Activated CD4-positive, alpha-beta T cell treated with anti-CD3 and anti-CD28 coated beads, Interleukin-2, amount 10 ng/mL, durations not matched to agents 24 days and 14 days (primary cell): Measurements from ENCODE around the gene SPNS2. TPM values are rescaled to one million over a fixed set of nuclear protein-coding genes. Genes with fewer than 3 reads are reported as not detected.

Experiments
- DNase-seq: peaks from one replicate; pipeline ENCODE4 v3.0.0; 2022
- H3K27ac Mint-ChIP-seq: one replicate; pipeline ENCODE4 v1.8.0; 2022; ENCODE audit warnings: mild to moderate bottlenecking, mixed read lengths
- H3K27me3 Mint-ChIP-seq: one replicate; pipeline ENCODE4 v1.8.0; 2022; ENCODE audit warnings: mixed read lengths
- H3K36me3 Mint-ChIP-seq: one replicate; pipeline ENCODE4 v1.8.0; 2022; ENCODE audit warnings: low read depth, mild to moderate bottlenecking, mixed read lengths
- H3K4me1 Mint-ChIP-seq: one replicate; pipeline ENCODE4 v1.8.0; 2021; ENCODE audit warnings: mixed read lengths
- H3K4me3 Mint-ChIP-seq: one replicate; pipeline ENCODE4 v1.8.0; 2022; ENCODE audit warnings: mild to moderate bottlenecking, moderate library complexity, mixed read lengths
- H3K9me3 Mint-ChIP-seq: one replicate; pipeline ENCODE4 v1.8.0; 2021; ENCODE audit warnings: mixed read lengths
- intact Hi-C: fragments of 100-400 bp; cut with micrococcal nuclease; formaldehyde crosslinking; loops from one replicate; pipeline ENCODE4 v1.15.1; 2023
- total RNA-seq: library from RNA; stranded (reverse); gene quantifications from 2 replicates; pipeline ENCODE4 v1.2.3, GENCODE V29; 2022

Gene SPNS2
- total RNA-seq, 1 donor from 2014 or later = 0.28 TPM

- Mint-ChIP-seq H3K4me1 (peaks cover 2% of the 10 kb centered on the region), H3K27me3 (peaks cover 49% of the 10 kb centered on the region), H3K27ac (no peak overlapping the region), H3K36me3 (no peaks in the 10 kb centered on the region), H3K4me3 (peak overlapping the region; percentile 57), H3K9me3 (no peaks in the 10 kb centered on the region)
- intact Hi-C loops = no loop called here
- DNase-seq = no peak
Observed at GRCh38 chr17:4583782-4584100, 85.1 kb downstream of the SPNS2 start.

GRCh38 chr17:4584101-4584916, 85.6 kb downstream of the SPNS2 start, which contains the start of gene SMTNL2:
Gene SMTNL2, plus strand, starts transcription at chr17:4584529. Its CDS starts 77 bp downstream, at chr17:4584606.
- no peak within 1 kb of the TSS for H3K27ac Mint-ChIP-seq
- H3K4me1 Mint-ChIP-seq = peaks cover 2% of the 10 kb centered on the region
- H3K4me3 Mint-ChIP-seq = peak within 1 kb of the TSS; percentile 57
- peaks cover 49% of the 10 kb centered on the region for H3K27me3 Mint-ChIP-seq
- no peaks in the 10 kb centered on the region for H3K9me3 Mint-ChIP-seq
- intact Hi-C loops = no loop called here
- no peaks in the 10 kb centered on the region for H3K36me3 Mint-ChIP-seq
- no peak for DNase-seq

GRCh38 chr17:4584917-4585637, 86.4 kb downstream of the SPNS2 start:
- DNase-seq = no peak
- H3K36me3 Mint-ChIP-seq = no peaks in the 10 kb centered on the region
- H3K4me1 Mint-ChIP-seq = peaks cover 2% of the 10 kb centered on the region
- H3K27ac Mint-ChIP-seq = no peak overlapping the region
- peaks cover 49% of the 10 kb centered on the region for H3K27me3 Mint-ChIP-seq
- H3K4me3 Mint-ChIP-seq = no peak overlapping the region
- intact Hi-C loops = no loop called here
- no peaks in the 10 kb centered on the region for H3K9me3 Mint-ChIP-seq

GRCh38 chr17:4585638-4585994, 86.9 kb downstream of the SPNS2 start:
- Mint-ChIP-seq H3K27ac (no peak overlapping the region), H3K4me1 (peaks cover 2% of the 10 kb centered on the region), H3K27me3 (peaks cover 52% of the 10 kb centered on the region), H3K36me3 (no peaks in the 10 kb centered on the region), H3K9me3 (no peaks in the 10 kb centered on the region), H3K4me3 (no peak overlapping the region)
- no peak for DNase-seq
- intact Hi-C loops = no loop called here

GRCh38 chr17:4586043-4586442, 87.4 kb downstream of the SPNS2 start:
- peak overlapping the region; percentile 57 for H3K27ac Mint-ChIP-seq
- peaks cover 49% of the 10 kb centered on the region for H3K27me3 Mint-ChIP-seq
- H3K4me3 Mint-ChIP-seq = no peak overlapping the region
- intact Hi-C loops = no loop called here
- no peaks in the 10 kb centered on the region for H3K36me3 Mint-ChIP-seq
- DNase-seq = no peak
- peaks cover 2% of the 10 kb centered on the region for H3K4me1 Mint-ChIP-seq
- H3K9me3 Mint-ChIP-seq = no peaks in the 10 kb centered on the region

- no peaks in the 10 kb centered on the region for H3K36me3 Mint-ChIP-seq
- intact Hi-C loops = no loop called here
- H3K9me3 Mint-ChIP-seq = no peaks in the 10 kb centered on the region
- peaks cover 2% of the 10 kb centered on the region for H3K4me1 Mint-ChIP-seq
- H3K27ac Mint-ChIP-seq = no peak overlapping the region
- no peak overlapping the region for H3K4me3 Mint-ChIP-seq
- peaks cover 42% of the 10 kb centered on the region for H3K27me3 Mint-ChIP-seq
- DNase-seq = no peak
Observed at GRCh38 chr17:4587195-4587594, 88.5 kb downstream of the SPNS2 start.

- H3K27me3 Mint-ChIP-seq = peaks cover 37% of the 10 kb centered on the region
- H3K36me3 Mint-ChIP-seq = no peaks in the 10 kb centered on the region
- no peak overlapping the region for H3K27ac Mint-ChIP-seq
- no peak for DNase-seq
- intact Hi-C loops = no loop called here
- H3K4me1 Mint-ChIP-seq = peaks cover 2% of the 10 kb centered on the region
- no peak overlapping the region for H3K4me3 Mint-ChIP-seq
- H3K9me3 Mint-ChIP-seq = no peaks in the 10 kb centered on the region
Observed at GRCh38 chr17:4587803-4588202, 89.1 kb downstream of the SPNS2 start.

- H3K36me3 Mint-ChIP-seq = no peaks in the 10 kb centered on the region
Observed at GRCh38 chr17:4588391-4588790, 89.7 kb downstream of the SPNS2 start.

More at GRCh38 chr17:4588391-4588790, 89.7 kb downstream of the SPNS2 start:
- Mint-ChIP-seq H3K9me3 (no peaks in the 10 kb centered on the region), H3K27ac (no peak overlapping the region), H3K4me3 (no peak overlapping the region), H3K27me3 (peaks cover 31% of the 10 kb centered on the region), H3K4me1 (peaks cover 2% of the 10 kb centered on the region)
- no peak for DNase-seq
- intact Hi-C loops = no loop called here

Other genes starting within 250 kb of the SPNS2 start
- 53.1 and 53.6 TPM in 2 replicates for gene ANKFY1, start 234.9 kb upstream of the SPNS2 start, total RNA-seq
- gene UBE2G1, start 132.2 kb upstream of the SPNS2 start, total RNA-seq = 74.8 and 77.3 TPM in 2 replicates
- gene SPNS3, start 64.9 kb upstream of the SPNS2 start, total RNA-seq = 1.3 and 1.9 TPM in 2 replicates
- gene MYBBP1A, start 56.5 kb downstream of the SPNS2 start, total RNA-seq = 178 and 181 TPM in 2 replicates
- gene GGT6, start 61.7 kb downstream of the SPNS2 start, total RNA-seq = not detected in 2 replicates
- gene SMTNL2, start 85.6 kb downstream of the SPNS2 start, total RNA-seq = not detected in 2 replicates
- not detected in 2 replicates for gene ALOX15, start 142.8 kb downstream of the SPNS2 start, total RNA-seq
- gene PELP1, start 205.3 kb downstream of the SPNS2 start, total RNA-seq = 140 and 141 TPM in 2 replicates
- 189 and 193 TPM in 2 replicates for gene ARRB2, start 211.8 kb downstream of the SPNS2 start, total RNA-seq
- gene MED11, start 232.5 kb downstream of the SPNS2 start, total RNA-seq = 19.1 and 20.4 TPM in 2 replicates
- gene ZMYND15, start 241.0 kb downstream of the SPNS2 start, total RNA-seq = not detected in 2 replicates
- gene CXCL16, start 241.0 kb downstream of the SPNS2 start, total RNA-seq = 1.8 and 2.5 TPM in 2 replicates